Gastrocnemius medialis (tissue), 4 donors: ENCODE measurements around the gene PLEKHG7. TPM values are rescaled to one million over a fixed set of nuclear protein-coding genes. Genes with fewer than 3 reads are reported as not detected.

Experiments used
- ATAC-seq, 2 donors: fragments of 150-250 bp; one replicate each; pipeline ENCODE4 v1.9.1; 2016
- DNase-seq, 2 donors: peaks; one replicate each; pipeline ENCODE4 v3.0.0-alpha.2; 2019
- H3K27ac ChIP-seq, 4 donors: fragments of 200-600 bp; sonication (generic); 1 replicate in 1 of 4; 2 replicates in 3 of 4; pipeline ENCODE4 v1.5.1; 2016 to 2018; ENCODE audit warnings: mild to moderate bottlenecking in 2 of 4, moderate library complexity in 1 of 4
- H3K27me3 ChIP-seq, 3 donors: fragments of 200-600 bp; sonication (generic) in 2 of 3; 1 replicate in 1 of 3; 2 replicates in 2 of 3; pipeline versions ENCODE4 v1.5.1 to v1.6.0; 2016 to 2019; ENCODE audit warnings: mild to moderate bottlenecking in 1 of 3, moderate library complexity in 1 of 3
- H3K36me3 ChIP-seq, 2 donors: fragments of 200-600 bp; sonication (generic) in 1 of 2; one replicate each; pipeline ENCODE4 v1.5.1; 2017 to 2018
- H3K4me1 ChIP-seq, 2 donors: fragments of 200-600 bp; sonication (generic) in 1 of 2; one replicate each; pipeline ENCODE4 v1.5.1; 2016 to 2017; ENCODE audit warnings: mild to moderate bottlenecking in 2 of 2
- H3K4me3 ChIP-seq, 4 donors: fragments of 200-600 bp; sonication (generic) in 3 of 4; 1 replicate in 1 of 4; 2 replicates in 3 of 4; pipeline ENCODE4 v1.5.1; 2016 to 2019; ENCODE audit warnings: mild to moderate bottlenecking in 2 of 4
- H3K9me3 ChIP-seq, 3 donors: fragments of 200-600 bp; sonication (generic) in 2 of 3; 1 replicate in 1 of 3; 2 replicates in 2 of 3; pipeline ENCODE4 v1.5.1; 2016 to 2019
- POLR2A ChIP-seq, 2 donors: fragments of 450-650 bp; IDR thresholded peaks; one replicate each; pipeline ENCODE4 v1.6.1; 2017; ENCODE audit warnings: antibody characterized with exemption in 2 of 2, mild to moderate bottlenecking in 2 of 2, moderate library complexity in 2 of 2
- in situ Hi-C, 4 donors: fragments of 200-750 bp; cut with MboI; loops; one replicate each; pipeline versions ENCODE4 v1.15.0 to v1.8.0; 2017; ENCODE audit warnings: low sequenced_read_pairs in 4 of 4
- intact Hi-C: fragments of 100-400 bp; cut with DNase I; formaldehyde crosslinking; loops from one replicate; pipeline ENCODE4 v1.15.1; 2023; ENCODE audit warnings: low total_unique reads
- total RNA-seq, 4 donors: library from RNA; depleted of rRNA; stranded (reverse); fragments of >200 nt; gene quantifications; one replicate each; pipeline versions ENCODE4 v1.1.0 to v1.2.3, GENCODE V29; 2016
- TF ChIP-seq, protein P1 (sequence below), 5 experiments: fragments of 450-650 bp in 3 of 5; fragments of 200-600 bp in 2 of 5; sonication (generic) in 2 of 5; IDR thresholded peaks in 4 of 5; conservative IDR thresholded peaks in 1 of 5; 1 replicate in 4 of 5; 2 replicates in 1 of 5; pipeline ENCODE4 v1.5.1; 2016 to 2019; ENCODE audit warnings: antibody characterized with exemption in 5 of 5, mild to moderate bottlenecking in 3 of 5, moderate library complexity in 3 of 5

PLEKHG7 gene
- total RNA-seq, 4 donors from 2014 or later: not detected

DNA sequence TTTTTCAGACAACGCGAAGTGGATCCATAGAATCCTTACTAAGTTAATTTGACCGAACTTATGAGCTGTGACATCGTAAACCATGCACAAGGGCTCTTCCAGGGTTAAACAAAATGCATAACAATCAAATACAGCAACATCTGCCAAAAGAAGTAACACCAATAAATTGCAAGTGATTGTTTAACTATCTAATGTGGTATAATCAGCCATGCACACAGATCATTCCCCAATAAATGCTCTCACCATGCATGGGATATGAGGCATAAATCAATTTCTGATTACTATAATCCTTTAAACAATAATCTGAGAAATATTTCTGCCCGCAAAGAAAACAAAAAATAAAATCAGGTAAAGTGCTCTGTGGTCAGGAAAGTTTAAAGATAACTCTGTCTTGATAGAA is 7.7 kb upstream of the PLEKHG7 start:
- Histone ChIP-seq H3K27me3 (no peaks in the 10 kb centered on the region), H3K4me3 (no peak overlapping the region), H3K27ac (no peak overlapping the region), H3K9me3 (no peaks in the 10 kb centered on the region), H3K36me3 (no peaks in the 10 kb centered on the region), H3K4me1 (peaks cover 3 to 4% of the 10 kb centered on the region in 2 donors)
- in situ Hi-C loops: no loop called here
- DNase-seq (no peak), ATAC-seq (no peak)
- intact Hi-C loops: no loop called here
- TF ChIP-seq, protein P1, sequence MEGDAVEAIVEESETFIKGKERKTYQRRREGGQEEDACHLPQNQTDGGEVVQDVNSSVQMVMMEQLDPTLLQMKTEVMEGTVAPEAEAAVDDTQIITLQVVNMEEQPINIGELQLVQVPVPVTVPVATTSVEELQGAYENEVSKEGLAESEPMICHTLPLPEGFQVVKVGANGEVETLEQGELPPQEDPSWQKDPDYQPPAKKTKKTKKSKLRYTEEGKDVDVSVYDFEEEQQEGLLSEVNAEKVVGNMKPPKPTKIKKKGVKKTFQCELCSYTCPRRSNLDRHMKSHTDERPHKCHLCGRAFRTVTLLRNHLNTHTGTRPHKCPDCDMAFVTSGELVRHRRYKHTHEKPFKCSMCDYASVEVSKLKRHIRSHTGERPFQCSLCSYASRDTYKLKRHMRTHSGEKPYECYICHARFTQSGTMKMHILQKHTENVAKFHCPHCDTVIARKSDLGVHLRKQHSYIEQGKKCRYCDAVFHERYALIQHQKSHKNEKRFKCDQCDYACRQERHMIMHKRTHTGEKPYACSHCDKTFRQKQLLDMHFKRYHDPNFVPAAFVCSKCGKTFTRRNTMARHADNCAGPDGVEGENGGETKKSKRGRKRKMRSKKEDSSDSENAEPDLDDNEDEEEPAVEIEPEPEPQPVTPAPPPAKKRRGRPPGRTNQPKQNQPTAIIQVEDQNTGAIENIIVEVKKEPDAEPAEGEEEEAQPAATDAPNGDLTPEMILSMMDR (IDR thresholded peaks at IDR 0.05 in 4 of 5, conservative IDR thresholded peaks at IDR 0.05 in 1 of 5): no peak
- no peak for TF ChIP-seq POLR2A (IDR thresholded peaks at IDR 0.05)

DNA sequence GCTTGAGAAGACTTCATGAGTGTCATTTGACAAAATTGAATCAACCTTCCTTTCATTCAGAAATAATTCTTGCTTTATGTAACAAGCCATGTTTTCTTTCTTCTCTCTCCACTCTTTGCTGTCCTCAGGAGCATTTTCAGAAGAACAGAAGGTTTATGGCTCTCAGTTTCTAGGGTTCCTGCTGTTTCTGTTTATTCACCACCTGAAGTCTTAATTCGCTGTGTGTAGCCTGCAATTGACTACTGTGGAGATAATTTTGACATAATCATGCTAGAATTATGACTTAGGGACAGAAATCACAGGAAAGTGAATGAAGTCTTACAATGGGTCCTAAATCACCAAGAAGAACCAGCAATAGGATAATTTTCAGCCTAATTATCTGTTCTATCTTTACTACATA is 7.2 kb upstream of the PLEKHG7 start:
- TF ChIP-seq POLR2A (IDR thresholded peaks at IDR 0.05): no peak
- TF ChIP-seq, protein P1 (IDR thresholded peaks at IDR 0.05 in 4 of 5, conservative IDR thresholded peaks at IDR 0.05 in 1 of 5): no peak
- Histone ChIP-seq H3K27me3 (no peaks in the 10 kb centered on the region), H3K4me1 (peaks cover 3 to 4% of the 10 kb centered on the region in 2 donors), H3K4me3 (no peak overlapping the region), H3K27ac (no peak overlapping the region), H3K36me3 (no peaks in the 10 kb centered on the region), H3K9me3 (no peaks in the 10 kb centered on the region)
- DNase-seq (no peak), ATAC-seq (no peak)
- intact Hi-C loops: no loop called here
- in situ Hi-C loops: no loop called here

DNA sequence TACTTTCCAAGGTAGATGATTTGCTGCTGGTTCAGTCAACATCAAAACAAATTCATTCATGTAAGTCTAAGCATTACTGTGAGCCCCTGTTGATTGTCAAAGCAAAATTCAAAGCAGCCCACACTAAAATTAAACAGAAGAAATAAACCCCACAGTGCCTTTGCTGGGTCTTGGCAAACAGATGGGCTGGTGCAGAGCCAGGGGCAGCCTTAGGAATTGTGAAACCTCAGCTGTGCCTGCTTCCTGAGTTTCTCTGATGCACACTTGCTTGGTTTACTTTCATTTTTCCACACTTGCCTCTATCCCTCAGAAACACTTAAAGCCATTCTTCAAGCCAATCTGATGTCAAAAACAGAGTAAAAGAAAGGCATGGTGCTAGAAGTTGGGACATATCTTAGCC is 6.6 kb upstream of the PLEKHG7 start:
- ATAC-seq: no peak
- H3K9me3 ChIP-seq: no peaks in the 10 kb centered on the region

DNA sequence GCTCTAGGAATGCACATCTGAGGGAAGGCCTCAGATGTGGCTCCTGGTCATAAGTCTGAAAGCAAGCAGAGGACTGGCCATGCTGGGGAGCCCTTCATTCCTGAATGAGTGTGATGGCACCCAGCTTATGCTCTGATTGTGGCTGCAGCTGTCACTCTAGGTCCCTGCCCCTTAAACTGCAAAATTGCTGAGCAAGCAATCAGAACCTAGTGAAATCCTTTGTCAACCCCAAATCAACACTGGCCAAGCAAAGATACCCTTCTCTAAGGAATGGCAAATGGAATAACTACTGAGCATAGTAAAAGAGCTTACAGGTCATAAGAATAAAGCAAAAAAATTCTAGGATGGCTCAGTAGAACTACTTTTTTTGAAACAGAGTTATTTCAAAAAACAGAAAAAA is 4.3 kb upstream of the PLEKHG7 start:
- in situ Hi-C loops (no loop called here), intact Hi-C loops (no loop called here)
- Histone ChIP-seq H3K4me3 (no peak overlapping the region), H3K36me3 (no peaks in the 10 kb centered on the region), H3K27ac (no peak overlapping the region), H3K27me3 (no peaks in the 10 kb centered on the region), H3K4me1 (peaks cover 3 to 4% of the 10 kb centered on the region in 2 donors), H3K9me3 (no peaks in the 10 kb centered on the region)
- ATAC-seq (no peak), DNase-seq (no peak)
- TF ChIP-seq POLR2A (IDR thresholded peaks at IDR 0.05): no peak
- TF ChIP-seq, protein P1 (IDR thresholded peaks at IDR 0.05 in 4 of 5, conservative IDR thresholded peaks at IDR 0.05 in 1 of 5): no peak

More for the DNA sequence above, 6.6 kb upstream of the PLEKHG7 start:
- in situ Hi-C loops: no loop called here
- Histone ChIP-seq H3K36me3 (no peaks in the 10 kb centered on the region), H3K4me3 (no peak overlapping the region), H3K4me1 (peaks cover 3 to 4% of the 10 kb centered on the region in 2 donors), H3K27me3 (no peaks in the 10 kb centered on the region), H3K27ac (no peak overlapping the region)
- TF ChIP-seq, protein P1 (IDR thresholded peaks at IDR 0.05 in 4 of 5, conservative IDR thresholded peaks at IDR 0.05 in 1 of 5): no peak
- intact Hi-C loops: no loop called here
- DNase-seq: peak in 1 of 2 donors; percentile 29

DNA sequence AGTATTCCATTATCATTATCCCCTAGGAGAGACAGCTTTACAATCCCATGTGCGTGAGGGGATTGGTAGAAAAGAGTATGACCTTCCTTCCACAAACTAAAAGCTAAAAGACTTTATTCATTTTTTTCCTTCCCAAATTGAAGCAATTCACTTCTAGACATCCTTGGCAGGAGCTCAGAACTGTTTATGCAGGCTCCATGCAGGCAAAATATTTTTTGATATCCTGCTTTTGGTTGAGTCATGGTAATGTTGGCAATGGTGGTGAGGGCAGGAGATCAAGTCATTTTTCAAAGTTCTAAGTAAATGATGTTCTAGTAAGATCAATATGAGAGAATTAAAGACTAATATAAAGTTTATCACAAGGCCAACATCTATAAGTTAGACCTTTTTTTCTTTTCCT is 1.3 kb upstream of the PLEKHG7 start:
- Histone ChIP-seq H3K36me3 (no peaks in the 10 kb centered on the region), H3K9me3 (no peaks in the 10 kb centered on the region), H3K4me3 (no peak overlapping the region), H3K27me3 (no peaks in the 10 kb centered on the region), H3K27ac (no peak overlapping the region), H3K4me1 (no peaks in the 10 kb centered on the region)
- in situ Hi-C loops: no loop called here
- intact Hi-C loops: no loop called here
- DNase-seq: no peak
- no peak for TF ChIP-seq POLR2A (IDR thresholded peaks at IDR 0.05)
- ATAC-seq: no peak
